PC-3 (cell line): ENCODE results near the gene DUSP2.

Experiments
- EZH2 ChIP-seq: fragments of 300-600 bp; sonication (generic); IDR thresholded peaks from one replicate; pipeline ENCODE4 v1.6.1; 2017; ENCODE audit warnings: antibody characterized with exemption, mild to moderate bottlenecking, low read length; ENCODE audit not compliant: unreplicated experiment
- EZH2phosphoT487 ChIP-seq: fragments of 300-600 bp; sonication (generic); IDR thresholded peaks from 2 replicates; pipeline ENCODE4 v1.6.1; 2018; ENCODE audit warnings: mild to moderate bottlenecking, antibody characterized with exemption, low read length, borderline replicate concordance

DNA sequence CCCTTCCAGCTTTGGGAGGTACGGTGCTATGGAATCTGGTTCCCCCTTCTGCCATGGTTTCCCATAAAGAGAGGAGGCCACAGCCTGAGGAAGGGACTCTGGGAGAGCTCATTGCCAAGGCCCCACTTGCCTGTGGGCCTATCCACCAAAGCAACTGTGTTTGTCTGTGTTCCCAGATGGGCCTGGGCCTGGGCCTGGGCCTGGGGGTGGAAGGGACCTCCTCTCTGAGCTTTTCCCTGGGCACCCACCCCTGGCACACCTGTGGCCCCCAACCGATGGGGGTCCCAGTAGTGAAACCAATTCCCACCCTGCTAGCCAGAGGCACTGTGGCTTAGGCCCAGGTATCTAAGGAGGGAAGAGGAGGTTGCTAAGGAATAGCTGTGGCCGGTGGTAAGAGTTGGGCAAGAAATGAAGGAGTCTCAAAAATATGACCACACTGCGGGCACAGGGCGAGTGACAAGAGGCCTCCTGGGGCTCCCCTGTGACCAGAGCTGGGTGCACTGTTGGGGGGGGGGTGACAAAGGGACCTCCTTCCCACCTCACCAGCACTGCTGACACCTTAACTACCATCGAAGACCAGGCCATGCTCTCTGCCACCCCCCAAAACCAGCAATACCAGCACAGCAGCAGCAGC, 4.9 kb upstream of the DUSP2 start:
- TF ChIP-seq EZH2 = no peak
- TF ChIP-seq EZH2phosphoT487 = no peak
